GM21528 (cell line): ENCODE measurements around the gene RXFP3.
"Not testable (repeated sequence)": the region's sequence is repeated elsewhere in the genome, so short reads cannot be mapped to it uniquely, and the experiment has no call there.

Experiments used
- ATAC-seq: cut with Tn5 transposase; IDR thresholded peaks from one replicate; pipeline ENCODE4 v1.9.1; 2021; ENCODE audit warnings: mild to moderate bottlenecking, moderate library complexity; ENCODE audit not compliant: unreplicated experiment, low FRiP score

The RXFP3 gene

GRCh38 chr5:33936381-33937016 is at the start of gene RXFP3:
TSS of gene RXFP3 (plus strand) at chr5:33936386. CDS start at chr5:33936741, 355 bp downstream.
- no peak for ATAC-seq

- ATAC-seq = no peak
These were observed 48.9 kb upstream of the RXFP3 start for GRCh38 chr5:33887268-33887667.

- ATAC-seq = no peak
These were observed 47.6 kb upstream of the RXFP3 start for GRCh38 chr5:33888587-33888986.

- no peak for ATAC-seq
These were observed 45.8 kb upstream of the RXFP3 start for GRCh38 chr5:33890131-33891032.

GRCh38 chr5:33891446-33891787 is 44.8 kb upstream of the RXFP3 start:
- no peak for ATAC-seq

- no peak for ATAC-seq
These were observed 44.2 kb upstream of the RXFP3 start, which contains the start of gene ADAMTS12 for GRCh38 chr5:33891788-33892619. TSS of gene ADAMTS12 (minus strand) at chr5:33891990. CDS start at chr5:33891856, 134 bp downstream.

- no peak for ATAC-seq
These were observed 43.5 kb upstream of the RXFP3 start for GRCh38 chr5:33892620-33893137.

GRCh38 chr5:33894566-33894965 is 41.6 kb upstream of the RXFP3 start:
- ATAC-seq = no peak

- ATAC-seq = no peak
These were observed 35.0 kb upstream of the RXFP3 start for GRCh38 chr5:33901156-33901555.

GRCh38 chr5:33903118-33903517 is 33.1 kb upstream of the RXFP3 start:
- ATAC-seq = no peak

GRCh38 chr5:33905381-33905780 is 30.8 kb upstream of the RXFP3 start:
- no peak for ATAC-seq

- ATAC-seq = not testable (repeated sequence)
These were observed 29.9 kb upstream of the RXFP3 start for GRCh38 chr5:33906248-33906647.

GRCh38 chr5:33914844-33915243 is 21.3 kb upstream of the RXFP3 start:
- ATAC-seq = not testable (repeated sequence)

GRCh38 chr5:33921002-33921401 is 15.2 kb upstream of the RXFP3 start:
- ATAC-seq = no peak

GRCh38 chr5:33925278-33925677 is 10.9 kb upstream of the RXFP3 start:
- ATAC-seq = no peak

- ATAC-seq = no peak
These were observed 8.5 kb upstream of the RXFP3 start for GRCh38 chr5:33927685-33928084.

- ATAC-seq = no peak
These were observed 7.9 kb upstream of the RXFP3 start for GRCh38 chr5:33928283-33928682.

- ATAC-seq = no peak
These were observed 6.1 kb upstream of the RXFP3 start for GRCh38 chr5:33929925-33930690.

- no peak for ATAC-seq
These were observed 5.0 kb upstream of the RXFP3 start for GRCh38 chr5:33931136-33931535.

GRCh38 chr5:33933723-33934169 is 2.4 kb upstream of the RXFP3 start:
- peak; percentile 90 for ATAC-seq
